HepG2 (cell line): ENCODE data around the gene STK10.

ENCODE experiments used
- EZH2 ChIP-seq: conservative IDR thresholded peaks from 2 replicates; pipeline ENCODE4 v1.6.1; 2012; ENCODE audit warnings: mild to moderate bottlenecking, low read depth, low read length, moderate library complexity
- GABPB1 ChIP-seq: IDR thresholded peaks from 2 replicates; pipeline ENCODE4 v1.6.1; 2016; ENCODE audit warnings: mild to moderate bottlenecking, missing genetic modification reagents, moderate library complexity, missing compliant biosample characterization
- HNF1B ChIP-seq: sonication (generic); formaldehyde crosslinking; IDR thresholded peaks from 2 replicates; pipeline ENCODE4 v1.5.1; 2020; ENCODE audit warnings: mild to moderate bottlenecking, moderate library complexity, missing genetic modification reagents
- HNRNPL ChIP-seq: fragments of 200-400 bp; formaldehyde crosslinking; IDR thresholded peaks from 2 replicates; pipeline ENCODE4 v1.6.1; 2017; ENCODE audit warnings: mild to moderate bottlenecking, low read depth, low read length
- POLR2A ChIP-seq, 2 experiments: IDR thresholded peaks; 2 replicates each; pipeline ENCODE4 v1.6.1; 2011; ENCODE audit warnings: low read depth in 2 of 2, low read length in 2 of 2, mild to moderate bottlenecking in 1 of 2, moderate library complexity in 1 of 2; ENCODE audit not compliant: insufficient read depth in 1 of 2
- RFXAP ChIP-seq: sonication (generic); formaldehyde crosslinking; IDR thresholded peaks from 2 replicates; pipeline ENCODE4 v1.4.0; 2020; ENCODE audit warnings: missing genetic modification reagents, borderline replicate concordance
- RNF2 ChIP-seq: fragments of 450-650 bp; conservative IDR thresholded peaks from 2 replicates; pipeline ENCODE4 v1.6.1; 2016; ENCODE audit warnings: low read depth
- ZNF224 ChIP-seq: sonication (generic); formaldehyde crosslinking; IDR thresholded peaks from 2 replicates; pipeline ENCODE4 v1.5.0; 2020; ENCODE audit warnings: mild to moderate bottlenecking, missing genetic modification reagents
- ZNF280B ChIP-seq: sonication (generic); formaldehyde crosslinking; IDR thresholded peaks from 2 replicates; pipeline ENCODE4 v1.5.0; 2020; ENCODE audit warnings: missing genetic modification reagents, mild to moderate bottlenecking, borderline replicate concordance
- ZNF678 ChIP-seq: sonication (generic); formaldehyde crosslinking; IDR thresholded peaks from 2 replicates; pipeline ENCODE4 v1.4.0; 2020; ENCODE audit warnings: mild to moderate bottlenecking, missing genetic modification reagents
- ZNF883 ChIP-seq: sonication (generic); formaldehyde crosslinking; IDR thresholded peaks from 2 replicates; pipeline ENCODE4 v1.5.1; 2020; ENCODE audit warnings: mild to moderate bottlenecking, missing genetic modification reagents; ENCODE audit errors: not compliant biosample characterization
- TF ChIP-seq, protein P1 (sequence below): sonication (generic); formaldehyde crosslinking; IDR thresholded peaks from 2 replicates; pipeline ENCODE4 v1.5.0; 2020; ENCODE audit warnings: mild to moderate bottlenecking, missing genetic modification reagents, moderate library complexity

GRCh38 chr5:172129256-172129910 is 58.6 kb downstream of the STK10 start:
- TF ChIP-seq EZH2 (no peak), ZNF678 (CRISPR knock-in tag) (no peak), ZNF883 (CRISPR knock-in tag) (no peak), ZNF280B (CRISPR knock-in tag) (no peak), POLR2A (IDR thresholded peaks at IDR 0.05; ENCODE audit: insufficient read depth in 1 of 2, low read depth in 2 of 2, low read length in 2 of 2) (no peak), RNF2 (no peak), HNF1B (no peak), HNRNPL (no peak), RFXAP (CRISPR knock-in tag) (no peak), ZNF224 (CRISPR knock-in tag) (no peak), GABPB1 (CRISPR knock-in tag) (no peak)
- TF ChIP-seq, protein P1, sequence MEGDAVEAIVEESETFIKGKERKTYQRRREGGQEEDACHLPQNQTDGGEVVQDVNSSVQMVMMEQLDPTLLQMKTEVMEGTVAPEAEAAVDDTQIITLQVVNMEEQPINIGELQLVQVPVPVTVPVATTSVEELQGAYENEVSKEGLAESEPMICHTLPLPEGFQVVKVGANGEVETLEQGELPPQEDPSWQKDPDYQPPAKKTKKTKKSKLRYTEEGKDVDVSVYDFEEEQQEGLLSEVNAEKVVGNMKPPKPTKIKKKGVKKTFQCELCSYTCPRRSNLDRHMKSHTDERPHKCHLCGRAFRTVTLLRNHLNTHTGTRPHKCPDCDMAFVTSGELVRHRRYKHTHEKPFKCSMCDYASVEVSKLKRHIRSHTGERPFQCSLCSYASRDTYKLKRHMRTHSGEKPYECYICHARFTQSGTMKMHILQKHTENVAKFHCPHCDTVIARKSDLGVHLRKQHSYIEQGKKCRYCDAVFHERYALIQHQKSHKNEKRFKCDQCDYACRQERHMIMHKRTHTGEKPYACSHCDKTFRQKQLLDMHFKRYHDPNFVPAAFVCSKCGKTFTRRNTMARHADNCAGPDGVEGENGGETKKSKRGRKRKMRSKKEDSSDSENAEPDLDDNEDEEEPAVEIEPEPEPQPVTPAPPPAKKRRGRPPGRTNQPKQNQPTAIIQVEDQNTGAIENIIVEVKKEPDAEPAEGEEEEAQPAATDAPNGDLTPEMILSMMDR, result no peak
